ENCODE measurements around the gene TPSAB1. TPM values are rescaled to one million over a fixed set of nuclear protein-coding genes. Genes with fewer than 3 reads are reported as not detected.
"Not testable (repeated sequence)": the region's sequence is repeated elsewhere in the genome, so short reads cannot be mapped to it uniquely, and the experiment has no call there.

TPSAB1 gene
- total and polyA plus RNA-seq, 2 donors (not counting 3 experiments of a cell fraction or from before 2014, with no cell fraction given) = not detected

DNA sequence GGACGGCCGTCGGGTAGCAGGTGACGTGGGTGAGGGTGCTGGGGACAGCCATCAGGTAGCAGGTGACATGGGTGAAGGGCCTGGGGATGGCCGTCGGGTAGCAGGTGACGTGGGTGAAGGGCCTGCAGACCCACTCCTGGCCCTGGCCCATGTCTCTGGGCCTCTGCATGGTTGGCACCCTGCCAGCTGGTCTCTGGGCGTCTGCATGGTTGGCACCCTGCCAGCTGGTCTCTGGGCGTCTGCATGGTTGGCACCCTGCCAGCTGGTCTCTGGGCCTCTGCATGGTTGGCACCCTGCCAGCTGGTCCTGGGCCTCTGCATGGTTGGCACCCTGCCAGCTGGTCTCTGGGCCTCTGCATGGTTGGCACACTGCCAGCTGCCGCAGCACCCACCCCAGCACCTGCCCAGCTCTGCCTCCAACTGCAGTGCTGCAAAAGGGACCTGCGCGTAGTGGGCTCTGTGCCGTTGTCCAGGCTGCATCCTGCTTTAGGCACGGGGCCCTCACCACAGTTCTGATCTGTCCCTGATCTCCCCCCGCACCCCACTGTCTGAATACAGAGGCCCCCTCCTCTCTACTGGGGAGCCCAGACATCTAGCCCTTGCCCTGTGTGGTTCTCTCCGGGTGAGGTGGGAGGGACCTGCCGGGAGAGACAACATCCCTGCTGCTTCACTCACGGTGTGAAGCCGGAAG lies 31.4 kb downstream of the TPSAB1 start:
- TF ChIP-seq POLR2AphosphoS5 (IDR thresholded peaks at IDR 0.05; ENCODE audit: insufficient read depth, low read depth, low read length) = peak; percentile 51
- DNase-seq (ENCODE audit: low read depth, low spot score) (peak; percentile 29), FAIRE-seq (peak; percentile 4)
- H3K9me1 ChIP-seq (replicated peaks; ENCODE audit: control insufficient read depth, extremely low read depth, insufficient read depth, low read length); H2AFZ ChIP-seq (ENCODE audit: low read depth, low read length); H3K36me3 ChIP-seq (ENCODE audit: control insufficient read depth in 2 of 2, extremely low read depth in 1 of 2, insufficient read depth in 2 of 2, low read length in 2 of 2); H3K27me3 ChIP-seq (ENCODE audit: control insufficient read depth in 2 of 2, insufficient read depth in 2 of 2, low read length in 2 of 2); BruUV-seq (replicated peaks); H3K79me2 ChIP-seq (ENCODE audit: control insufficient read depth, insufficient read depth, low read length); H3K4me2 ChIP-seq (ENCODE audit: insufficient read depth, low read length); CTCF ChIA-PET; H3K4me1 ChIP-seq (ENCODE audit: control insufficient read depth, extremely low read depth, insufficient read depth, low read length); H3K9me3 ChIP-seq (replicated peaks; ENCODE audit: control insufficient read depth, insufficient read depth, low read length); intact Hi-C loops (cut with micrococcal nuclease); POLR2A ChIA-PET; H4K20me1 ChIP-seq (replicated peaks; ENCODE audit: control insufficient read depth, extremely low read depth, insufficient read depth, low read length); dilution Hi-C loops (cut with MboI; ENCODE audit: extremely low pct_ligation_motif_present, low sequenced_read_pairs); H3K9ac ChIP-seq (replicated peaks; ENCODE audit: extremely low read depth, insufficient read depth, low read length); H3K27ac ChIP-seq (ENCODE audit: insufficient read depth, low read depth, low read length); H3K4me3 ChIP-seq (replicated peaks in 1 of 3; ENCODE audit: insufficient read depth in 1 of 3, low read depth in 1 of 3, low read length in 3 of 3): not testable (repeated sequence)

DNA sequence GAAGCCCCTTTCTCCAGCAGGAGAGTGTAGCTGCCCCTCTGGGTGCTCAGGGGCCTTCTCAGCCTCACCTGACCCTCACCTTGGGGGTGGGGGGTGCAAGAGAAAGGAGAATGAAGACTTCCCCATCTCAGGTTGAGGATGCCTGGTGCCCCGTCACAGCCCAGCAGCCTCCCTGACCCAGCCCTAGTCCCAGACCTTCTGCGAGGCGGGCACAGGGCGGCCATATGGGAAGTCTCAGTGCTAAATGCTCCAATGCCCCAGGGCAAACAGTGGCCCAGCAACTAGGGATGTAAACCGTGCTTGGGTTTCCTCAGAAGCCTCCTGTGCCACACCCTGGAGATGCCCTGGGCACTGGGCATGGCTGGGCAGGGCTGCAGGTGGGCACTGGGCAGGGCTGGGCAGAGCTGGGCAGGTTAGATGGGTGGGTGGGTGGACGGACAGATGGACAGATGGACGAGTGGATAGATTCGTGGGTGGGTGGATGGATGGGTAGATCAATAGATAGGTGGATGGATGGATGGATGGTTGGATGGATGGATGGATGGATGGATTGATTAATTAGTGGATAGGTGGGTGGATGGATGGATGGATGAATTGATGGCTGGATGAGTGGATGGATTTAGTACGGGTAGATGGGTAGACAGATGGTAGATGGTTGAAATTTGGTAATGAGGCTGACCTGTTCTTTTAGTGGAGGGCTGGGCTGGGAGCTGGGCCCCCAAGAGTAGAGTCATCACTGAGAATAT lies 32.1 kb downstream of the TPSAB1 start:
- H3K4me2 ChIP-seq (ENCODE audit: insufficient read depth, low read length) = no peak overlapping the region
- DNase-seq (ENCODE audit: low read depth, low spot score) (no peak), FAIRE-seq (no peak)
- H3K9me3 ChIP-seq (replicated peaks; ENCODE audit: control insufficient read depth, insufficient read depth, low read length) = no peaks in the 10 kb centered on the region
- H3K4me1 ChIP-seq (ENCODE audit: control insufficient read depth, extremely low read depth, insufficient read depth, low read length) = no peaks in the 10 kb centered on the region
- no peak overlapping the region for H2AFZ ChIP-seq (ENCODE audit: low read depth, low read length)
- no peak overlapping the region for H3K4me3 ChIP-seq (replicated peaks in 1 of 3; ENCODE audit: insufficient read depth in 1 of 3, low read depth in 1 of 3, low read length in 3 of 3)
- dilution Hi-C loops (cut with MboI; ENCODE audit: extremely low pct_ligation_motif_present, low sequenced_read_pairs) = no loop called here
- CTCF ChIA-PET = no interaction called here
- no peaks in the 10 kb centered on the region for H3K27me3 ChIP-seq (ENCODE audit: control insufficient read depth in 2 of 2, insufficient read depth in 2 of 2, low read length in 2 of 2)
- no peak for TF ChIP-seq EZH2 (IDR thresholded peaks at IDR 0.05; ENCODE audit: borderline replicate concordance, low read depth, low read length, severe bottlenecking)
- TF ChIP-seq, protein P1, sequence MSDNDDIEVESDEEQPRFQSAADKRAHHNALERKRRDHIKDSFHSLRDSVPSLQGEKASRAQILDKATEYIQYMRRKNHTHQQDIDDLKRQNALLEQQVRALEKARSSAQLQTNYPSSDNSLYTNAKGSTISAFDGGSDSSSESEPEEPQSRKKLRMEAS (IDR thresholded peaks at IDR 0.05; ENCODE audit: insufficient read depth, insufficient read length) = no peak
- intact Hi-C loops (cut with micrococcal nuclease) = no loop called here
- H3K9me1 ChIP-seq (replicated peaks; ENCODE audit: control insufficient read depth, extremely low read depth, insufficient read depth, low read length) = no peaks in the 10 kb centered on the region
- H3K9ac ChIP-seq (replicated peaks; ENCODE audit: extremely low read depth, insufficient read depth, low read length) = no peak overlapping the region
- no peak overlapping the region for H3K27ac ChIP-seq (ENCODE audit: insufficient read depth, low read depth, low read length)
- POLR2A ChIA-PET = no interaction called here
- BruUV-seq (replicated peaks) = no TSS peak
- H3K79me2 ChIP-seq (ENCODE audit: control insufficient read depth, insufficient read depth, low read length) = no peaks in the 10 kb centered on the region
- H3K36me3 ChIP-seq (ENCODE audit: control insufficient read depth in 2 of 2, extremely low read depth in 1 of 2, insufficient read depth in 2 of 2, low read length in 2 of 2) = no peaks in the 10 kb centered on the region
- no peaks in the 10 kb centered on the region for H4K20me1 ChIP-seq (replicated peaks; ENCODE audit: control insufficient read depth, extremely low read depth, insufficient read depth, low read length)
